PC-3 (cell line): ENCODE measurements around the gene NCOA1. TPM values are rescaled to one million over a fixed set of nuclear protein-coding genes. Genes with fewer than 3 reads are reported as not detected.
A peak's percentile ranks its signal among the peaks of the same experiment; 100 is the strongest.

Source experiments
- ATAC-seq: fragments of 200-7000 bp; cut with Tn5 transposase; 2 replicates; pipeline ENCODE4 v1.9.1; 2020; ENCODE audit warnings: mild to moderate bottlenecking, moderate library complexity
- BruUV-seq: library from RNA; stranded (reverse); fragments of 400-500 nt; replicated peaks from 2 replicates; lab custom pipeline; 2021; lab: Mats Ljungman, UMichigan
- CTCF ChIA-PET: fragments of 300-600 bp; sonication (Branson Sonifier 250); formaldehyde crosslinking; loops from one replicate; lab custom pipeline; 2022; ENCODE audit warnings: antibody characterized with exemption; lab: Charles Lee
- POLR2A ChIA-PET: fragments of 300-600 bp; sonication (Branson Sonifier 250); formaldehyde crosslinking; loops from one replicate; lab custom pipeline; 2022; ENCODE audit warnings: antibody characterized with exemption; ENCODE audit not compliant: unreplicated experiment; lab: Charles Lee
- DNase-seq: peaks from one replicate; pipeline ENCODE4 v3.0.0-alpha.2; 2015
- H2AFZ ChIP-seq: fragments of 300-600 bp; sonication (generic); 2 replicates; pipeline ENCODE4 v1.6.0; 2016; ENCODE audit warnings: antibody characterized with exemption, low read length
- H3F3A ChIP-seq: fragments of 300-600 bp; sonication (generic); one replicate; pipeline ENCODE4 v1.6.0; 2017; ENCODE audit warnings: antibody characterized with exemption, low read length, control low read depth, mild to moderate bottlenecking; ENCODE audit not compliant: unreplicated experiment
- H3K27ac ChIP-seq: fragments of 300-600 bp; sonication (generic); 2 replicates; pipeline ENCODE4 v1.5.1; 2016; ENCODE audit warnings: mild to moderate bottlenecking, low read length
- H3K27me3 ChIP-seq: fragments of 300-600 bp; sonication (generic); 2 replicates; pipeline ENCODE4 v1.6.1; 2016; ENCODE audit warnings: low read length, mixed read lengths
- H3K36me3 ChIP-seq: fragments of 300-600 bp; sonication (generic); 2 replicates; pipeline ENCODE4 v1.6.1; 2016; ENCODE audit warnings: low read depth, mixed run types, low read length, mixed read lengths
- H3K4me1 ChIP-seq: fragments of 300-600 bp; sonication (generic); 2 replicates; pipeline ENCODE4 v1.5.1; 2016; ENCODE audit warnings: low read length; ENCODE audit not compliant: insufficient read depth
- H3K4me2 ChIP-seq: fragments of 300-600 bp; sonication (generic); 2 replicates; pipeline ENCODE4 v1.6.0; 2016; ENCODE audit warnings: low read length
- H3K4me3 ChIP-seq: fragments of 300-600 bp; sonication (generic); 2 replicates; pipeline ENCODE4 v1.5.1; 2016; ENCODE audit warnings: mild to moderate bottlenecking, low read length, mixed read lengths
- H3K79me2 ChIP-seq: fragments of 300-600 bp; sonication (generic); 2 replicates; pipeline ENCODE4 v1.6.1; 2017; ENCODE audit warnings: low read length, mixed read lengths
- H3K9ac ChIP-seq: fragments of 300-600 bp; sonication (generic); 2 replicates; pipeline ENCODE4 v1.6.0; 2016; ENCODE audit warnings: mild to moderate bottlenecking, low read length
- H3K9me2 ChIP-seq: fragments of 300-600 bp; sonication (generic); replicated peaks from 2 replicates; pipeline ENCODE4 v1.6.1; 2016; ENCODE audit warnings: mixed run types, low read length, mixed read lengths
- H3K9me3 ChIP-seq: fragments of 300-600 bp; sonication (generic); 2 replicates; pipeline ENCODE4 v1.6.1; 2016; ENCODE audit warnings: low read length, mixed read lengths
- H4K20me1 ChIP-seq: fragments of 300-600 bp; sonication (generic); 2 replicates; pipeline ENCODE4 v1.6.1; 2016; ENCODE audit warnings: low read length, mixed read lengths
- CTCF ChIP-seq: fragments of 300-600 bp; sonication (generic); conservative IDR thresholded peaks from 2 replicates; pipeline ENCODE4 v1.5.1; 2017; ENCODE audit warnings: antibody characterized with exemption, low read depth, mild to moderate bottlenecking, low read length
- EZH2 ChIP-seq: fragments of 300-600 bp; sonication (generic); IDR thresholded peaks from one replicate; pipeline ENCODE4 v1.6.1; 2017; ENCODE audit warnings: antibody characterized with exemption, mild to moderate bottlenecking, low read length; ENCODE audit not compliant: unreplicated experiment
- EZH2phosphoT487 ChIP-seq: fragments of 300-600 bp; sonication (generic); IDR thresholded peaks from 2 replicates; pipeline ENCODE4 v1.6.1; 2018; ENCODE audit warnings: mild to moderate bottlenecking, antibody characterized with exemption, low read length, borderline replicate concordance
- intact Hi-C: fragments of 100-400 bp; cut with micrococcal nuclease; formaldehyde crosslinking; loops from 2 replicates; pipeline ENCODE4 v1.9.0; 2023
- total RNA-seq: library from RNA; depleted of rRNA; stranded (reverse); fragments of >200 nt; gene quantifications from 2 replicates; pipeline ENCODE4 v1.2.3, GENCODE V29; 2014

Gene NCOA1
- total RNA-seq, 1 experiment from 2014 or later = 7.5 TPM

GRCh38 chr2:24721470-24721869, 230.4 kb downstream of the NCOA1 start:
- H3K4me1 ChIP-seq = peaks cover 11% of the 10 kb centered on the region; the same call in 1 of the 2 replicates
- BruUV-seq = no TSS peak
- intact Hi-C loops = no loop called here
- no peak overlapping the region for H3K4me2 ChIP-seq
- no peak overlapping the region for H2AFZ ChIP-seq
- H3K9me3 ChIP-seq = no peaks in the 10 kb centered on the region
- no peak for TF ChIP-seq EZH2phosphoT487
- no peak for TF ChIP-seq CTCF
- TF ChIP-seq EZH2 = no peak
- no peaks in the 10 kb centered on the region for H3F3A ChIP-seq
- peak; percentile 46 for DNase-seq
- no peaks in the 10 kb centered on the region for H4K20me1 ChIP-seq
- no peak overlapping the region for H3K4me3 ChIP-seq
- H3K36me3 ChIP-seq = no peaks in the 10 kb centered on the region
- no peak overlapping the region for H3K27ac ChIP-seq
- no peaks in the 10 kb centered on the region for H3K27me3 ChIP-seq
- H3K9ac ChIP-seq = no peak overlapping the region
- POLR2A ChIA-PET = no interaction called here
- peak; percentile 24; the same call in 1 of the 2 replicates for ATAC-seq
- H3K9me2 ChIP-seq = no peaks in the 10 kb centered on the region
- CTCF ChIA-PET = no interaction called here
- no peaks in the 10 kb centered on the region for H3K79me2 ChIP-seq

GRCh38 chr2:24722141-24722790, 231.2 kb downstream of the NCOA1 start:
- Histone ChIP-seq H3K36me3 (no peaks in the 10 kb centered on the region), H3K9me2 (no peaks in the 10 kb centered on the region), H3K4me2 (no peak overlapping the region), H3K4me3 (no peak overlapping the region), H3K4me1 (peaks cover 11% of the 10 kb centered on the region; the same call in 1 of the 2 replicates), H2AFZ (no peak overlapping the region), H3K9me3 (no peaks in the 10 kb centered on the region), H3F3A (no peaks in the 10 kb centered on the region), H4K20me1 (no peaks in the 10 kb centered on the region), H3K27me3 (no peaks in the 10 kb centered on the region), H3K9ac (no peak overlapping the region), H3K79me2 (no peaks in the 10 kb centered on the region), H3K27ac (no peak overlapping the region)
- ChIA-PET POLR2A (no interaction called here), CTCF (no interaction called here)
- no peak for DNase-seq
- TF ChIP-seq CTCF = no peak
- TF ChIP-seq EZH2phosphoT487 = no peak
- TF ChIP-seq EZH2 = no peak
- intact Hi-C loops = no loop called here
- no TSS peak for BruUV-seq
- no peak for ATAC-seq

GRCh38 chr2:24723191-24723590, 232.1 kb downstream of the NCOA1 start:
- POLR2A ChIA-PET = no interaction called here
- H3K4me2 ChIP-seq = no peak overlapping the region
- no peak overlapping the region for H2AFZ ChIP-seq
- intact Hi-C loops = no loop called here
- CTCF ChIA-PET = no interaction called here
- H3K4me1 ChIP-seq = peaks cover 11% of the 10 kb centered on the region; the same call in 1 of the 2 replicates
- no peaks in the 10 kb centered on the region for H3K36me3 ChIP-seq
- H3K27ac ChIP-seq = no peak overlapping the region
- no peaks in the 10 kb centered on the region for H3K9me3 ChIP-seq
- H3K9ac ChIP-seq = no peak overlapping the region
- BruUV-seq = no TSS peak
- ATAC-seq (no peak), DNase-seq (no peak)
- H3K9me2 ChIP-seq = no peaks in the 10 kb centered on the region
- no peaks in the 10 kb centered on the region for H3K27me3 ChIP-seq
- no peaks in the 10 kb centered on the region for H3F3A ChIP-seq
- TF ChIP-seq EZH2 (no peak), EZH2phosphoT487 (no peak), CTCF (no peak)
- H4K20me1 ChIP-seq = no peaks in the 10 kb centered on the region
- H3K4me3 ChIP-seq = no peak overlapping the region
- H3K79me2 ChIP-seq = no peaks in the 10 kb centered on the region
